Right atrium auricular region (tissue), 2 donors: Measurements from ENCODE around the gene ACD. TPM values are rescaled to one million over a fixed set of nuclear protein-coding genes. Genes with fewer than 3 reads are reported as not detected.

Experiments used
- DNase-seq: peaks from one replicate; pipeline ENCODE4 v3.0.0-alpha.2; 2019; ENCODE audit warnings: low spot score
- H3K27ac ChIP-seq, 2 donors: fragments of 200-600 bp; sonication (generic); 1 replicate in 1 of 2; 2 replicates in 1 of 2; pipeline ENCODE4 v1.5.1; 2016 to 2019
- H3K27me3 ChIP-seq, 2 donors: fragments of 200-600 bp; sonication (generic); one replicate each; pipeline versions ENCODE4 v1.5.1 to v1.6.0; 2017 to 2019
- H3K36me3 ChIP-seq: fragments of 200-600 bp; sonication (generic); one replicate; pipeline ENCODE4 v1.5.1; 2016
- H3K4me1 ChIP-seq, 2 donors: fragments of 200-600 bp; sonication (generic); one replicate each; pipeline versions ENCODE4 v1.5.1 to v1.6.0; 2017 to 2019
- H3K4me3 ChIP-seq, 2 donors: fragments of 200-600 bp; sonication (generic); 1 replicate in 1 of 2; 2 replicates in 1 of 2; pipeline ENCODE4 v1.5.1; 2017 to 2019; ENCODE audit warnings: mild to moderate bottlenecking in 1 of 2, moderate library complexity in 1 of 2
- H3K9me3 ChIP-seq, 2 donors: fragments of 200-600 bp; sonication (generic); one replicate each; pipeline ENCODE4 v1.5.1; 2019
- total RNA-seq, 2 donors: library from RNA; depleted of rRNA; stranded (reverse); fragments of >200 nt; gene quantifications; one replicate each; pipeline ENCODE4 v1.1.0, GENCODE V29; 2016
- TF ChIP-seq, protein P1 (sequence below), 2 donors: fragments of 200-600 bp; sonication (generic); IDR thresholded peaks; one replicate each; pipeline ENCODE4 v1.5.1; 2019; ENCODE audit warnings: antibody characterized with exemption in 2 of 2

ACD gene
- total RNA-seq, 2 donors from 2014 or later: 7.0 to 10.8 TPM

DNA sequence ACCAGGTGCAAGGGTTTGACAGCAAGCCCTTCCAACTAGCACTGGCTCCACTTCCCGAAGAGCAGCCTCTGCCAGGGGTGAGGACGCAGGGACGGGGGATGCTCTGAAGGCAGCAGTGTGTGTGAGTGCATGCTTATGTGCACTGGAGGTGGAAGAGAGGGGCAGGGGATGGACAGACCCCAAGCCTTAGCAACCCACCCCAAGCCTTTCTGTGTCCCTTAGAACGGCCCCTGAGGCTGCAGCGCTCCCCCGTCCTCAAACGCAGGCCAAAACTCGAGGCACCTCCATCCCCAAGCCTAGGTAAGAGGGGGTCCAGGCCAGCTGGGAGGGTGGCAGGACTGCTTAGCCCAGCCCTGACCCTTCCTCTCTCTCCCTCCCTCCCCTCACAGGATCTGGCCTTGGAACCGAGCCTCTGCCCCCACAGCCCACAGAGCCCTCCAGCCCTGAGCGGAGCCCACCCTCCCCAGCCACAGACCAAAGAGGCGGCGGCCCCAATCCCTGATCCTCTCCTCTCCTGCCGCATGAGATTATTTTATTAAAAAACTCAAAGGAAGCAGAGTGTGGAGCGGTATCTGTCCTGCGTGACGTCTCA, 2.9 kb downstream of the ACD start:
- TF ChIP-seq, protein P1, sequence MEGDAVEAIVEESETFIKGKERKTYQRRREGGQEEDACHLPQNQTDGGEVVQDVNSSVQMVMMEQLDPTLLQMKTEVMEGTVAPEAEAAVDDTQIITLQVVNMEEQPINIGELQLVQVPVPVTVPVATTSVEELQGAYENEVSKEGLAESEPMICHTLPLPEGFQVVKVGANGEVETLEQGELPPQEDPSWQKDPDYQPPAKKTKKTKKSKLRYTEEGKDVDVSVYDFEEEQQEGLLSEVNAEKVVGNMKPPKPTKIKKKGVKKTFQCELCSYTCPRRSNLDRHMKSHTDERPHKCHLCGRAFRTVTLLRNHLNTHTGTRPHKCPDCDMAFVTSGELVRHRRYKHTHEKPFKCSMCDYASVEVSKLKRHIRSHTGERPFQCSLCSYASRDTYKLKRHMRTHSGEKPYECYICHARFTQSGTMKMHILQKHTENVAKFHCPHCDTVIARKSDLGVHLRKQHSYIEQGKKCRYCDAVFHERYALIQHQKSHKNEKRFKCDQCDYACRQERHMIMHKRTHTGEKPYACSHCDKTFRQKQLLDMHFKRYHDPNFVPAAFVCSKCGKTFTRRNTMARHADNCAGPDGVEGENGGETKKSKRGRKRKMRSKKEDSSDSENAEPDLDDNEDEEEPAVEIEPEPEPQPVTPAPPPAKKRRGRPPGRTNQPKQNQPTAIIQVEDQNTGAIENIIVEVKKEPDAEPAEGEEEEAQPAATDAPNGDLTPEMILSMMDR (IDR thresholded peaks at IDR 0.05): no peak
- Histone ChIP-seq H3K36me3 (no peaks in the 10 kb centered on the region), H3K27me3 (peaks cover 5 to 7% of the 10 kb centered on the region in 2 donors), H3K9me3 (no peaks in the 10 kb centered on the region), H3K4me1 (peaks cover 0 to 33% of the 10 kb centered on the region in 2 donors), H3K4me3 (no peak overlapping the region), H3K27ac (no peak overlapping the region)
- DNase-seq: no peak

DNA sequence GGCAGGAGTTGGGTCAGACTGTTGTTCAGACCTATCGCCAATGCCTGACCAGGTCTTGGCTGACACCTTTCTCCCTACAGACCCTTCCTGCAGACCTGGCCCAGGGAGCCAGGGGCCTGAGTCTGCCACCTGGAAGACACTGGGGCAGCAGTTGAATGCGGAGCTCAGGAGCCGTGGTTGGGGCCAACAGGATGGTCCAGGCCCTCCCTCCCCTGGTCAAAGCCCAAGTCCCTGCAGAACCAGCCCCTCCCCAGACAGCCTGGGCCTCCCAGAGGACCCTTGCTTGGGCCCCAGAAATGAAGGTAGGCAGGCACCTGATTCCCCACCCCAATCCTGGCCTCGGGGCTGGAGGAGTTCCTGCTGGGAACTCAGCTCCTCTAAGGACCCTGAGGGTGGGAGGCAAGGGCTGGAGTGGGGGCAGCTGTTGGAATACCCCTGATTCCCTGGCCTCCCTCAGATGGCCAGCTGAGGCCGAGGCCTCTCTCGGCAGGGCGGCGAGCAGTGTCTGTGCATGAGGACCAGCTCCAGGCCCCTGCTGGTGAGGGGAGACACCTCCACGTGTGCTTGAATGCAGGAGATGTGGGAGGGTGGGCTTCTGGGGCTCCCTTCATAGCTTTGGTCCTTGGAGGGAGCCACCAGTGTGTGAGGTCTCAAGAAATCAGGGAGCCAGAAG, 3.6 kb downstream of the ACD start:
- H3K4me3 ChIP-seq: no peak overlapping the region

GRCh38 chr16:67655363-67655762, 4.7 kb downstream of the ACD start:
- no peaks in the 10 kb centered on the region for H3K36me3 ChIP-seq
- peaks cover 5 to 7% of the 10 kb centered on the region in 2 donors for H3K27me3 ChIP-seq
- no peak overlapping the region for H3K27ac ChIP-seq
- TF ChIP-seq, protein P1 (IDR thresholded peaks at IDR 0.05): no peak
- no peak for DNase-seq
- peaks cover 0 to 25% of the 10 kb centered on the region in 2 donors for H3K4me1 ChIP-seq
- no peak overlapping the region for H3K4me3 ChIP-seq
- no peaks in the 10 kb centered on the region for H3K9me3 ChIP-seq

More for the DNA sequence above, 3.6 kb downstream of the ACD start:
- peaks cover 0 to 32% of the 10 kb centered on the region in 2 donors for H3K4me1 ChIP-seq
- DNase-seq: no peak
- H3K27me3 ChIP-seq: peaks cover 5 to 7% of the 10 kb centered on the region in 2 donors
- no peaks in the 10 kb centered on the region for H3K36me3 ChIP-seq
- TF ChIP-seq, protein P1 (IDR thresholded peaks at IDR 0.05): no peak
- no peaks in the 10 kb centered on the region for H3K9me3 ChIP-seq
- H3K27ac ChIP-seq: no peak overlapping the region

GRCh38 chr16:67654403-67654911, 5.6 kb downstream of the ACD start:
- Histone ChIP-seq H3K27ac (no peak overlapping the region), H3K4me1 (peaks cover 0 to 25% of the 10 kb centered on the region in 2 donors), H3K36me3 (no peaks in the 10 kb centered on the region), H3K9me3 (no peaks in the 10 kb centered on the region), H3K27me3 (peaks cover 5 to 10% of the 10 kb centered on the region in 2 donors), H3K4me3 (no peak overlapping the region)
- DNase-seq: no peak
- TF ChIP-seq, protein P1 (IDR thresholded peaks at IDR 0.05): no peak

GRCh38 chr16:67653789-67654402, 6.2 kb downstream of the ACD start:
- H3K4me3 ChIP-seq: peak overlapping the region in 1 of 2 donors; percentile 48
- TF ChIP-seq, protein P1 (IDR thresholded peaks at IDR 0.05): no peak
- DNase-seq: no peak
- peaks cover 0 to 22% of the 10 kb centered on the region in 2 donors for H3K4me1 ChIP-seq
- no peaks in the 10 kb centered on the region for H3K36me3 ChIP-seq
- H3K9me3 ChIP-seq: no peaks in the 10 kb centered on the region
- peaks cover 5 to 12% of the 10 kb centered on the region in 2 donors for H3K27me3 ChIP-seq
- no peak overlapping the region for H3K27ac ChIP-seq
